Measurements from ENCODE around the gene FOXL3. TPM values are rescaled to one million over a fixed set of nuclear protein-coding genes. Genes with fewer than 3 reads are reported as not detected.
"Not testable (repeated sequence)": the region's sequence is repeated elsewhere in the genome, so short reads cannot be mapped to it uniquely, and the experiment has no call there.

The FOXL3 gene
- not detected for total RNA-seq
- total RNA-seq (2013) = not detected

DNA sequence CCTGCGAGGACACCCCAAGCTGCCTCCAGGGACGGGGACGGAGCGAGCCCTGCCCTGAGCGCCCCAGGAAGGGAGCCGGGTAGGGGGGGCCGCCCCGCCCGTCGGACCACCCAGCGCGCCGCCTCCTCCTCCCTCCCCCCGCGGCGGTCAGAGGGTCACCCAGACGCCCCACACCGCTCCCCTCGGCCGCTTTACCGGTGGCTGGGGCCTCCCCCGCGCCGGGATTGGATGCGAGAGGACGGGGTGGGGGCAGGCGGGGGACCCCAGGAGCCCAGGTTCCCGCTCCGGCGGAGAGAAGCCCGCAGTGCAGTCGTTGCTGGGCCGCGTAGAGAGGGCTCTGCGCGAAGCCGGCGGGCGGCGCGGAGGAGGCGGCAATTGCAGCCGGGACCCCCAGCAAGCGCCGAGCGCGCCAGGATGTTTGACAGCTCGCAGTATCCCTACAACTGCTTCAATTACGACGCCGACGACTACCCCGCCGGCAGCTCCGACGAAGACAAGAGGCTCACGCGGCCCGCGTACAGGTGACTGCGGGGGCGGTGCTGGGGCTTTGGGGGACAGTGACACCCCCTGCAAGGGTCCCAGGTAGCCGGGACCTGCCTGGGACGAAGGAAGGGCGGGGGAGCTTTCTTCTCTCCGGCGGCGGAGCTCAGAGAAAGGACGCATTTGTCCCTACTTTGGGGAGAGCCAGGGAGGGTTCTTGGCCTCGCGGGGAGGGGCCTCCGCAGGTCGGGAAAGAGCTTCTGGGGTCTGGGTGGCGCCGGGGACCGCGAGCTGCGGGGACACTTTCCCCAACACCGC is at the start of gene FOXL3:
FOXL3 (plus strand) TSS at position 415 of the 798 bp plus-strand sequence; CDS start at position 415, 0 bp downstream.
- no peaks in the 10 kb centered on the region for H3K36me3 Mint-ChIP-seq
- no peak for ATAC-seq
- peaks cover 11% of the 10 kb centered on the region for H3K27me3 ChIP-seq (ENCODE audit: control insufficient read depth, insufficient read depth, low read length)
- H3K36me3 ChIP-seq (ENCODE audit: control insufficient read depth, insufficient read depth, low read length) = no peaks in the 10 kb centered on the region
- no peak within 1 kb of the TSS for H3K27ac Mint-ChIP-seq
- H3K9me3 ChIP-seq (ENCODE audit: control insufficient read depth, insufficient read depth, low read length) = no peaks in the 10 kb centered on the region
- H3K4me3 ChIP-seq (ENCODE audit: low read length) = no peak within 1 kb of the TSS
- H3K4me3 Mint-ChIP-seq = no peak within 1 kb of the TSS
- intact Hi-C loops (cut with micrococcal nuclease) = no loop called here
- H3K27me3 Mint-ChIP-seq (ENCODE audit: low read depth in 2 of 2) = peaks cover 15 to 24% of the 10 kb centered on the region in 2 donors
- no peaks in the 10 kb centered on the region for H3K4me1 Mint-ChIP-seq
- 11% methylated on average over 77 of the region's 79 CpGs for WGBS (ENCODE audit: insufficient coverage)
- DNase-seq = no peak
- H3K4me1 ChIP-seq (ENCODE audit: control insufficient read depth, insufficient read depth, low read length) = no peaks in the 10 kb centered on the region
- no peak within 1 kb of the TSS for H3K27ac ChIP-seq (ENCODE audit: low read length)
- TF ChIP-seq, protein P1, sequence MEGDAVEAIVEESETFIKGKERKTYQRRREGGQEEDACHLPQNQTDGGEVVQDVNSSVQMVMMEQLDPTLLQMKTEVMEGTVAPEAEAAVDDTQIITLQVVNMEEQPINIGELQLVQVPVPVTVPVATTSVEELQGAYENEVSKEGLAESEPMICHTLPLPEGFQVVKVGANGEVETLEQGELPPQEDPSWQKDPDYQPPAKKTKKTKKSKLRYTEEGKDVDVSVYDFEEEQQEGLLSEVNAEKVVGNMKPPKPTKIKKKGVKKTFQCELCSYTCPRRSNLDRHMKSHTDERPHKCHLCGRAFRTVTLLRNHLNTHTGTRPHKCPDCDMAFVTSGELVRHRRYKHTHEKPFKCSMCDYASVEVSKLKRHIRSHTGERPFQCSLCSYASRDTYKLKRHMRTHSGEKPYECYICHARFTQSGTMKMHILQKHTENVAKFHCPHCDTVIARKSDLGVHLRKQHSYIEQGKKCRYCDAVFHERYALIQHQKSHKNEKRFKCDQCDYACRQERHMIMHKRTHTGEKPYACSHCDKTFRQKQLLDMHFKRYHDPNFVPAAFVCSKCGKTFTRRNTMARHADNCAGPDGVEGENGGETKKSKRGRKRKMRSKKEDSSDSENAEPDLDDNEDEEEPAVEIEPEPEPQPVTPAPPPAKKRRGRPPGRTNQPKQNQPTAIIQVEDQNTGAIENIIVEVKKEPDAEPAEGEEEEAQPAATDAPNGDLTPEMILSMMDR (IDR thresholded peaks at IDR 0.05) = no peak
- no peaks in the 10 kb centered on the region for H3K9me3 Mint-ChIP-seq

DNA sequence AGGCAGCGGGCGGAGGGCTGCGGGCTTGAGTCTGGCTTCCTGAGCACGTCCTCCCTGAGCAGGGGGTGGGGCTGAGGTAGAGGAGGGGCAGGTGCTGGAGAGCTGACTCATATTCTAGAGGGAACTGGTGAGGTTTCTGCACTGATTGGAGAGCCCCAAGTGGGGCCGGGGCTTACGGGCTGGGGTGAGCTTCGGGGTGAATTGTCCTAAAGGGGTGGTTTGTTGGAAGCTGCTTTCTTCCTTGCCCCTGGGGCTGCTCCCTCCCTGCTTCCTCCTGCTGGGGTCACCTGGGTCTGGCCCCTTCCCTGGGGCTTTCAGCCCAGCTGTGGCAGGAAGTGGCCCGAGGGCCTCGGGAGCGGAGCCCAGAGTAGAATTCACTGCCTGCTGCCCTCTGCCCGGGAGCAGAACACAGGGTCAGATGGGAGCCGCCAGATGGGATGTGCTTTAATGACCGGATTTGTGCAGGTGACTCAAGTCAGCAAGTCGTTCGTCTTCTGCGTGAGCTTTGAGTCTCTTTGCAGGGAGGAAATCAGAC is 49.0 kb upstream of the FOXL3 start:
- Histone ChIP-seq H3K4me1 (ENCODE audit: control insufficient read depth, insufficient read depth, low read length) (no peaks in the 10 kb centered on the region), H3K27me3 (ENCODE audit: control insufficient read depth, insufficient read depth, low read length) (no peaks in the 10 kb centered on the region), H3K9me3 (ENCODE audit: control insufficient read depth, insufficient read depth, low read length) (no peaks in the 10 kb centered on the region), H3K27ac (ENCODE audit: low read length) (no peak overlapping the region), H3K36me3 (ENCODE audit: control insufficient read depth, insufficient read depth, low read length) (no peaks in the 10 kb centered on the region), H3K4me3 (ENCODE audit: low read length) (no peak overlapping the region)
- no peaks in the 10 kb centered on the region for H3K9me3 Mint-ChIP-seq
- no peaks in the 10 kb centered on the region for H3K27me3 Mint-ChIP-seq (ENCODE audit: low read depth in 2 of 2)
- no peak for DNase-seq
- no peak overlapping the region for H3K4me3 Mint-ChIP-seq
- intact Hi-C loops (cut with micrococcal nuclease) = no loop called here
- peak in 2 of 3 donors; percentile 36 to 56 for ATAC-seq
- no peaks in the 10 kb centered on the region for H3K4me1 Mint-ChIP-seq
- TF ChIP-seq, protein P1 (IDR thresholded peaks at IDR 0.05) = no peak
- H3K36me3 Mint-ChIP-seq = no peaks in the 10 kb centered on the region
- H3K27ac Mint-ChIP-seq = no peak overlapping the region
- 23% methylated on average over 16 of the region's 16 CpGs for WGBS (ENCODE audit: insufficient coverage)

DNA sequence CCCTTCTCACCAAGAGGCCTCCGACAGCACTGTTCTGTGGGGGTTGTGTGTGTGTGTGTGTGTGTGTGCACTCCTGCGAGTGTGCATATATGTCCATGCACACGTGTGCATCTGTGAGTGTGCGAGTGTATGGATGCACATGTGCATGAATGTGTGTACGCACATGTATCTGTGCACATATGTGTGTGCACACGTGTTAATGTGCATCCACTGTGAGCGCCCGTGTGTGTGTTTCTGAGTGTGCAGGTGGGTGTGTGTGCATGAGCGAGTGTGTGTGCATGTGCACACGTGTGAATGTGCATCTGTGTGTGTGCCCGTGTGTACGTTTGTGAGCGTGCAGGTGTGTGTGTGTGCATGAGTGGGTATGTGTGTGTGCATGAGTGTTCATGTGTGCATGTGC is 48.5 kb upstream of the FOXL3 start:
- H3K9me3 Mint-ChIP-seq = no peaks in the 10 kb centered on the region
- H3K27ac Mint-ChIP-seq = no peak overlapping the region
- H3K36me3 Mint-ChIP-seq = no peaks in the 10 kb centered on the region
- H3K27me3 Mint-ChIP-seq (ENCODE audit: low read depth in 2 of 2) = no peaks in the 10 kb centered on the region
- no peak overlapping the region for H3K27ac ChIP-seq (ENCODE audit: low read length)
- intact Hi-C loops (cut with micrococcal nuclease) = no loop called here
- H3K4me3 Mint-ChIP-seq = no peak overlapping the region
- no peaks in the 10 kb centered on the region for H3K27me3 ChIP-seq (ENCODE audit: control insufficient read depth, insufficient read depth, low read length)
- ATAC-seq (peak in 1 of 3 donors; percentile 27), DNase-seq (no peak)
- no peaks in the 10 kb centered on the region for H3K9me3 ChIP-seq (ENCODE audit: control insufficient read depth, insufficient read depth, low read length)
- no peaks in the 10 kb centered on the region for H3K4me1 Mint-ChIP-seq
- 94% methylated on average over 13 of the region's 13 CpGs for WGBS (ENCODE audit: insufficient coverage)
- no peaks in the 10 kb centered on the region for H3K4me1 ChIP-seq (ENCODE audit: control insufficient read depth, insufficient read depth, low read length)
- no peak overlapping the region for H3K4me3 ChIP-seq (ENCODE audit: low read length)
- TF ChIP-seq, protein P1 (IDR thresholded peaks at IDR 0.05) = no peak
- H3K36me3 ChIP-seq (ENCODE audit: control insufficient read depth, insufficient read depth, low read length) = no peaks in the 10 kb centered on the region

DNA sequence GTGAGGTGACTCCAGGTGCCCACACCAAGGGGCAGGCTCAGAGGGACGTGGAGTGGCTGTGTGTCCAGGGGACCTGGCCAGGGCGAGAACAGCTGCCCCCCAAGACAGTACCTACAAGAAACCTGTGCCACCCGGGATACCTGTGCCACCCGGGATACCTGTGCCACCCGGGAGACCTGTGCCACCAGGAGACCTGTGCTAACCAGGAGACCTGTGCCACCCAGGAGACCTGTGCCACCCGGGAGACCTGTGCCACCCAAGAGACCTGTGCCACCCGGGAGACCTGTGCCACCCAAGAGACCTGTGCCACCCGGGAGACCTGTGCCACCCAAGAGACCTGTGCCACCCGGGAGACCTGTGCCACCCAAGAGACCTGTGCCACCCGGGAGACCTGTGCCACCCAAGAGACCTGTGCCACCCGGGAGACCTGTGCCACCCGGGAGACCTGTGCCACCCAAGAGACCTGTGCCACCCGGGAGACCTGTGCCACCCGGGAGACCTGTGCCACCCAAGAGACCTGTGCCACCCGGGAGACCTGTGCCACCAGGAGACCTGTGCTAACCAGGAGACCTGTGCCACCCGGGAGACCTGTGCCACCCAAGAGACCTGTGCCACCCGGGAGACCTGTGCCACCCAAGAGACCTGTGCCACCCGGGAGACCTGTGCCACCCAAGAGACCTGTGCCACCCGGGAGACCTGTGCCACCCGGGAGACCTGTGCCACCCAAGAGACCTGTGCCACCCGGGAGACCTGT is 47.0 kb upstream of the FOXL3 start:
- H3K4me1 Mint-ChIP-seq; intact Hi-C loops (cut with micrococcal nuclease); H3K9me3 Mint-ChIP-seq: not testable (repeated sequence)

DNA sequence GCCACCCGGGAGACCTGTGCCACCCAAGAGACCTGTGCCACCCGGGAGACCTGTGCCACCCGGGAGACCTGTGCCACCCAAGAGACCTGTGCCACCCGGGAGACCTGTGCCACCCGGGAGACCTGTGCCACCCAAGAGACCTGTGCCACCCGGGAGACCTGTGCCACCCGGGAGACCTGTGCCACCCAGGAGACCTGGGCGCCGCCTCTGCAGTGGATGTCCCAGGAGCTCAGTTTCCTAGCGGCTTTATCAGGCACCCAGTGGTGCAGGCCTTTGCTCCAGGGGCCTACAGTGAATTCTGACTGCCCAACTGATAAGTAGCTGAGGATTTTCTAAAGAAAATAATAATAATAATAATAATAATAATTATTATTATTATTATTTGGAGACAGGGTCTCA is 46.4 kb upstream of the FOXL3 start:
- H3K4me1 ChIP-seq (ENCODE audit: control insufficient read depth, insufficient read depth, low read length); H3K9me3 Mint-ChIP-seq; H3K36me3 ChIP-seq (ENCODE audit: control insufficient read depth, insufficient read depth, low read length); H3K4me3 ChIP-seq (ENCODE audit: low read length); intact Hi-C loops (cut with micrococcal nuclease); H3K9me3 ChIP-seq (ENCODE audit: control insufficient read depth, insufficient read depth, low read length); DNase-seq; H3K27me3 ChIP-seq (ENCODE audit: control insufficient read depth, insufficient read depth, low read length); H3K36me3 Mint-ChIP-seq; H3K4me1 Mint-ChIP-seq; H3K4me3 Mint-ChIP-seq; H3K27ac Mint-ChIP-seq; H3K27ac ChIP-seq (ENCODE audit: low read length); ATAC-seq; H3K27me3 Mint-ChIP-seq (ENCODE audit: low read depth in 2 of 2): not testable (repeated sequence)
- 83% methylated on average over 5 of the region's 10 CpGs for WGBS (ENCODE audit: insufficient coverage)

More for the DNA sequence above, 47.0 kb upstream of the FOXL3 start:
- not testable (repeated sequence) for H3K27ac Mint-ChIP-seq; H3K9me3 ChIP-seq (ENCODE audit: control insufficient read depth, insufficient read depth, low read length); ATAC-seq; H3K4me3 Mint-ChIP-seq; H3K36me3 Mint-ChIP-seq; H3K36me3 ChIP-seq (ENCODE audit: control insufficient read depth, insufficient read depth, low read length); H3K27ac ChIP-seq (ENCODE audit: low read length); H3K4me3 ChIP-seq (ENCODE audit: low read length); H3K4me1 ChIP-seq (ENCODE audit: control insufficient read depth, insufficient read depth, low read length); DNase-seq; H3K27me3 Mint-ChIP-seq (ENCODE audit: low read depth in 2 of 2); H3K27me3 ChIP-seq (ENCODE audit: control insufficient read depth, insufficient read depth, low read length)
- 82% methylated on average over 5 of the region's 21 CpGs for WGBS (ENCODE audit: insufficient coverage)
